Forelimb muscle (tissue), 1 donor: ENCODE data around the gene DES. TPM values are rescaled to one million over a fixed set of nuclear protein-coding genes. Genes with fewer than 3 reads are reported as not detected.

Experiments used
- DNase-seq: peaks from one replicate; pipeline ENCODE4 v3.0.0-alpha.2; 2013; ENCODE audit warnings: low read depth
- polyA plus RNA-seq: library from polyadenylated mRNA; unstranded; fragments of 120-200 nt; gene quantifications from one replicate; pipeline ENCODE4 v1.2.1, GENCODE V29; 2013; ENCODE audit not compliant: insufficient read length

DES gene
- polyA plus RNA-seq, 1 donor, result 5,672 TPM

- no peak for DNase-seq
Measured at GRCh38 chr2:219472629-219473187, 54.5 kb downstream of the DES start.

DNA sequence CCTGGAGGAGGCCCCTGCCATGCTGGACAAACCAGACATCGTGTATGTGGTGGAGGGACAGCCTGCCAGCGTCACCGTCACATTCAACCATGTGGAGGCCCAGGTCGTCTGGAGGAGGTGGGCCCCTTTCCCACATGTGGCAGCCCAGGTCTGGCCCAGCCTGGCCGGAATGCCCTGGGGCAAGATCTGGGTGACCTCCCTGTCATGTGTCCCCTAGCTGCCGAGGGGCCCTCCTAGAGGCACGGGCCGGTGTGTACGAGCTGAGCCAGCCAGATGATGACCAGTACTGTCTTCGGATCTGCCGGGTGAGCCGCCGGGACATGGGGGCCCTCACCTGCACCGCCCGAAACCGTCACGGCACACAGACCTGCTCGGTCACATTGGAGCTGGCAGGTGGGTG, 55.3 kb downstream of the DES start:
- no peak for DNase-seq

GRCh38 chr2:219474285-219475060, 56.3 kb downstream of the DES start:
- DNase-seq, result no peak

DNA sequence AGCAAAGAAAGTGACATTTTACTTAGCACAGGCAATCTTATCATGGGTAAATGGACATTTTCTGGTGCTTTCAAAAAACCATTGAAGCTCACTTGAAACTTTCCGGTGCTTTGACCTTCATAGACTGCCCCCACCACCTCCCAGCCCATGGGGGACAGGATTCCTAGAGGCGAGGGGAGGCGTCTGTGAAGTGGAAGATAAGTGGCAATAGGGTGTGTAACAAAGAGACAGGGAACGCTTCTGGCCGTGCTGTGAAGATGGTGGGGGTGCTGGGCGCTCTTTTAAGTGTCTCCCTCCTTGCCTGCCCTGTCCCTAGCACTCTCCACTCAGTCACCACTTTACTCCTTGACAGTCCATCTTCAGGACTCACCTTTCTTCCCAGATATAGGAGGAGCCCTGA, 57.1 kb downstream of the DES start:
- no peak for DNase-seq

DNA sequence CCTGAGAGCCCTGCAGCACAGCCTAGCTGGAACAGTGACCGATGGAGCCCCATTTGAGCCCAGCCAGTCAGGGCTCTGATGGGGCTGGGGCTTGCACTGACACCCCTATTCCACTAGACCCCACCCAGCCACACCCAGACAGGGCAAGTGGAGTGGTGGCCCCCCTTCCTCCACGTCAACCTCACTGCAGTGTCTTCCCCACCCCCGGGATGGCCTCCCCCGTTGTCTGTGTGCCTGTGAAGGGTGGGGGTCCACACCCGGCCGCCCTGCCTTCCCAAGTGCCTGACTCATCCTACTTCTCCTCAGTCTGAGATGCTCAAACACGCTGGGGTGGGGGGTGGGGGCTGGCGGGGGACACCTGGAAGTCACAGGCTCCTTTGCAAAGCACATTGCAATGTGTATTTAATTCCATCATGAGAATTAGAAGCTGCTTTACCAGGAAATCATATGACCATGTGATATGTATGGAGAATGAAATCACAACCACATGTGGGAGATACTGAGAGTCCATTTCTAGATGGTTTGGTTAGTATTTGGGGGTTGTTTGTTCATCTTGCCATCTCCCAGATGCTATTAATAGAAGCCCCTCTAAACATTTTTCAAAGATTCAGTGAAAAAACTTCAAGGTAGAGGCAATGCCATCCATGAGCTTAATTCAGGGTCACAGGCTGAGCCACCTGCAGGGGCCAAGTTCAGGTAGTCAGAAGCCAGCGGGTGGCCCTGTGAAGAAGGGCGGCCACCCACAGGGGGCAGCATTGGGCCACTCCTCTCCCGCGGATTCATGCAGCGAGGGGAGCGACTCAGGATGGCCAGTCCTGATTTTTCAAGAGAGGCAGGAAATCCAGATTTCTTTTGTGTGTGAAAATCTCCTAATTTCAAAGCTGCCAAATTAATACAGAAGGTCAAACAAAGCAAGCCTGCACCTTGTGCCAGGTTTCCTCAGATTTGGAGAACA, 57.8 kb downstream of the DES start:
- DNase-seq, result no peak

Other genes starting within 250 kb of the DES start
- 1.3 TPM for gene SLC23A3, start 248.3 kb upstream of the DES start, polyA plus RNA-seq
- 34.2 TPM for gene CNPPD1, start 241.5 kb upstream of the DES start, polyA plus RNA-seq
- gene RETREG2, start 240.1 kb upstream of the DES start, polyA plus RNA-seq, result 39.8 TPM
- gene ZFAND2B, start 211.6 kb upstream of the DES start, polyA plus RNA-seq, result 21.0 TPM
- gene ABCB6, start 199.4 kb upstream of the DES start, polyA plus RNA-seq, result 31.9 TPM
- gene ATG9A, start 188.7 kb upstream of the DES start, polyA plus RNA-seq, result 33.5 TPM
- 26.8 TPM for gene ANKZF1, start 188.6 kb upstream of the DES start, polyA plus RNA-seq
- gene GLB1L, start 172.9 kb upstream of the DES start, polyA plus RNA-seq, result 3.6 TPM
- gene STK16, start 172.9 kb upstream of the DES start, polyA plus RNA-seq, result 15.0 TPM
- gene TUBA4B, start 165.1 kb upstream of the DES start, polyA plus RNA-seq, result 0.20 TPM
- gene TUBA4A, start 164.5 kb upstream of the DES start, polyA plus RNA-seq, result 139 TPM
- 82.4 TPM for gene DNAJB2, start 139.0 kb upstream of the DES start, polyA plus RNA-seq
- gene PTPRN, start 109.0 kb upstream of the DES start, polyA plus RNA-seq, result 0.13 TPM
- gene RESP18, start 85.6 kb upstream of the DES start, polyA plus RNA-seq, result not detected
- gene DNPEP, start 30.5 kb upstream of the DES start, polyA plus RNA-seq, result 33.7 TPM
- gene SPEG, start 16.5 kb downstream of the DES start, polyA plus RNA-seq, result 235 TPM
- 22.8 TPM for gene GMPPA, start 80.5 kb downstream of the DES start, polyA plus RNA-seq
- gene ASIC4, start 96.1 kb downstream of the DES start, polyA plus RNA-seq, result 0.47 TPM
- gene CHPF, start 125.4 kb downstream of the DES start, polyA plus RNA-seq, result 50.8 TPM
- gene TMEM198, start 125.7 kb downstream of the DES start, polyA plus RNA-seq, result 2.6 TPM
- gene OBSL1, start 153.2 kb downstream of the DES start, polyA plus RNA-seq, result 138 TPM
- 0.37 TPM for gene INHA, start 153.9 kb downstream of the DES start, polyA plus RNA-seq
- gene STK11IP, start 179.5 kb downstream of the DES start, polyA plus RNA-seq, result 17.8 TPM
- 6.9 TPM for gene SLC4A3, start 209.3 kb downstream of the DES start, polyA plus RNA-seq